Adipocyte (in vitro differentiated cells): ENCODE measurements around the gene SLC7A6OS.
A peak's percentile ranks its signal among the peaks of the same experiment; 100 is the strongest.

Source experiments
- DNase-seq: peaks from one replicate; pipeline ENCODE4 v3.0.0-alpha.2; 2015; ENCODE audit warnings: low read depth
- H3K27me3 ChIP-seq: replicated peaks from 2 replicates; pipeline ENCODE4 v1.7.0; 2013; ENCODE audit warnings: mild to moderate bottlenecking, low read length, moderate library complexity; ENCODE audit not compliant: control insufficient read depth, insufficient read depth
- H3K36me3 ChIP-seq: 2 replicates; pipeline ENCODE4 v1.7.0; 2013; ENCODE audit warnings: low read length, mild to moderate bottlenecking, moderate library complexity; ENCODE audit not compliant: control insufficient read depth, insufficient read depth, severe bottlenecking
- H3K4me1 ChIP-seq: 2 replicates; pipeline ENCODE4 v1.7.0; 2013; ENCODE audit warnings: mild to moderate bottlenecking, low read length, moderate library complexity; ENCODE audit not compliant: control insufficient read depth, insufficient read depth
- H3K4me3 ChIP-seq: 2 replicates; pipeline ENCODE4 v1.7.0; 2013; ENCODE audit warnings: mild to moderate bottlenecking, low read length, moderate library complexity
- H3K9ac ChIP-seq: 2 replicates; pipeline ENCODE4 v1.7.0; 2013; ENCODE audit warnings: mild to moderate bottlenecking, low read length, moderate library complexity
- H3K9me3 ChIP-seq: 2 replicates; pipeline ENCODE4 v1.7.0; 2013; ENCODE audit warnings: mild to moderate bottlenecking, low read length, moderate library complexity; ENCODE audit not compliant: control insufficient read depth

The SLC7A6OS gene

DNA sequence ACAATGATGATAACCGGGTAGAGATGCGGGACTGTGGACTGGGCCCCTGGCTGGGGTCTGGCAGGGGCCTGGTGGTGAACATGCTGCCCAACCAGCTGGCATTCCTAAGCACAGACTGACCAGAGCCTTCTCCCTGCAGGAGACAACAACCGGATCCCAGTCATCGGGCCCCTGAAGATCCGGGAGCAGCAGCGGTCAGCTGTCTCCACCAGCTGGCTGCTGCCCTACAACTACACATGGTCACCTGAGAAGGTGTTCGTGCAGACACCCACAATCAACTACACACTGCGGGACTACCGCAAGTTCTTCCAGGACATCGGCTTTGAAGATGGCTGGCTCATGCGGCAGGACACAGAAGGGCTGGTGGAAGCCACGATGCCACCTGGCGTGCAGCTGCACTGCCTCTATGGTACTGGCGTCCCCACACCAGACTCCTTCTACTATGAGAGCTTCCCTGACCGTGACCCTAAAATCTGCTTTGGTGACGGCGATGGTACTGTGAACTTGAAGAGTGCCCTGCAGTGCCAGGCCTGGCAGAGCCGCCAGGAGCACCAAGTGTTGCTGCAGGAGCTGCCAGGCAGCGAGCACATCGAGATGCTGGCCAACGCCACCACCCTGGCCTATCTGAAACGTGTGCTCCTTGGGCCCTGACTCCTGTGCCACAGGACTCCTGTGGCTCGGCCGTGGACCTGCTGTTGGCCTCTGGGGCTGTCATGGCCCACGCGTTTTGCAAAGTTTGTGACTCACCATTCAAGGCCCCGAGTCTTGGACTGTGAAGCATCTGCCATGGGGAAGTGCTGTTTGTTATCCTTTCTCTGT lies 51.5 kb downstream of the SLC7A6OS start:
- H3K9ac ChIP-seq, result peak overlapping the region; percentile 46
- H3K9me3 ChIP-seq, result no peaks in the 10 kb centered on the region
- no peak for DNase-seq
- peaks cover 27% of the 10 kb centered on the region for H3K36me3 ChIP-seq
- peaks cover 31% of the 10 kb centered on the region for H3K4me1 ChIP-seq
- no peak overlapping the region for H3K4me3 ChIP-seq
- no peaks in the 10 kb centered on the region for H3K27me3 ChIP-seq

DNA sequence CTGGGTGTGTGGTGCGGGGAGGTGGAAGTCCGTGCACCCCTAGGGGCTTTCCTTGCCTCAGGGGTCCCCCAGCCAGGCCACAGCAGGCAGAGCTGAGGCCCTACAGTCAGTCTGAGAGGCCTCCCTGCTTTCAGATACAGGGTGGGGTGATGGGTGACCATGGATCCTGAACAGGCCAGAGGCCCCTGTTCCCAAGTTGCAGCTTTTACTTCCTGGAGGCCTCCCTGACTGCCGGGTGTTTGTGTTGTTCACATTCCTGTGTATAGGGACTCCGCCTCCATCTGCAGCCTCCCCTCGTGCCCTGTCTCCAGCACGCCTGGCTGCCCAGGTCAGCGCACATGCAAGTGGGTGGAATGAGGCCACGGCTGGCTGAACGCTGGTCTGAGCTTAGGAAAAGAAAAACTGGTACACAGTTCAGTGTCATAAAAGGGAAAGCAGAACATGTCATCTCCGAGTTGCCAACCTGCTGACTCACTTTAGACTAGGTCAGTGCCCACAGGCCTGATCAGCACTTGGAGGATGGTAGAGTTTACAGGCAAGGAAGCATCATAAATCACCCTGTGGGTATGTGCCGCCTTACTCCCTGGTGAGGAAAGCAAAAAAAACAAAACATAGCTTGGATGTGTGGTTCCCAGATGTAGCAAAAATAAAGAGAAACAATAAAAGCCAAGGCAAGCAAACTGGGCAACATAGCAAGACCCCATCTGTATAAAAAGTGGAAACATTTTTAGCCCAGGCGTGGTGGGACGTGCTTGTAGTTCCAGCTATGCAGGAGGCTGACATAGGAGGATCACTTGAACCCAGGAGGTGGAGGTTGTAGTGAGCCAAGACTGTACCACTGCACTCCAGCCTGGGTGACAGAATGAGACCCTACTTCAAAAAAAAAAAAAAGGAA lies 52.6 kb downstream of the SLC7A6OS start:
- Histone ChIP-seq H3K9ac (peak overlapping the region; percentile 82), H3K36me3 (peaks cover 28% of the 10 kb centered on the region), H3K4me1 (peaks cover 24% of the 10 kb centered on the region), H3K4me3 (peak overlapping the region; percentile 3), H3K9me3 (no peaks in the 10 kb centered on the region), H3K27me3 (no peaks in the 10 kb centered on the region)
- DNase-seq, result peak; percentile 58

DNA sequence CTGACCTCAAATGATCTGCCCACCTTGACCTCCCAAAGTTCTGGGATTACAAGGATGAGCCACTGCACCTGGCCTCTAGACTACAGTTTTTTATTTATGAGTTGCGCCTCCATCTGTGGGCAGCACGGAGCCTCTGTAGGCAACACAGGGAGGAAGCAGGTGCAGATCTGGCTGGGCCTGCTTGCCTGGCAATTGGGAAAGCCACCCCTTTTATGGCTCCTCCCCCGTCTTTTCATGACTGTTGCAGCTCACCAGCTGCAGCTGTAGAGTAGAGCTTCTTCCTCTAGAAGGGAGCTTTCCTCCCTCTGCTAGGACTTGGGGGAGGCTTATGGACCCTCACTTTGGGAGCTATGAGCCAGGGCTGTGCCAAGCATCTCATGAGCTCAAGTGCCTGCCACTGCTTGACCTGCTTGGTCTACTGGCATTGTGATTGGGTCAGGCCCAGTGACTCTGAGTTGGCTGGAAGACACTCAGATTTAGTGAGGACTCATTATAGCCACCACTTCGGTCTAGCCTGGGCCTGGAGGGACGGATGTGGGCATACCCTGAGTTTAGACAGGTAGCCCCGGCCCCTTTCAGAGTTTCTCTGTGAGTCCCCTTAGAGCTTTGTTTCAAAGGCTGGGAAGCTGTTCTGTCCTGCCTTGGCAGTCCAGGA lies 53.4 kb downstream of the SLC7A6OS start:
- Histone ChIP-seq H3K36me3 (peaks cover 33% of the 10 kb centered on the region), H3K9ac (peak overlapping the region; percentile 82), H3K4me3 (peak overlapping the region; percentile 3), H3K9me3 (no peaks in the 10 kb centered on the region), H3K4me1 (peaks cover 24% of the 10 kb centered on the region), H3K27me3 (no peaks in the 10 kb centered on the region)
- DNase-seq, result no peak

DNA sequence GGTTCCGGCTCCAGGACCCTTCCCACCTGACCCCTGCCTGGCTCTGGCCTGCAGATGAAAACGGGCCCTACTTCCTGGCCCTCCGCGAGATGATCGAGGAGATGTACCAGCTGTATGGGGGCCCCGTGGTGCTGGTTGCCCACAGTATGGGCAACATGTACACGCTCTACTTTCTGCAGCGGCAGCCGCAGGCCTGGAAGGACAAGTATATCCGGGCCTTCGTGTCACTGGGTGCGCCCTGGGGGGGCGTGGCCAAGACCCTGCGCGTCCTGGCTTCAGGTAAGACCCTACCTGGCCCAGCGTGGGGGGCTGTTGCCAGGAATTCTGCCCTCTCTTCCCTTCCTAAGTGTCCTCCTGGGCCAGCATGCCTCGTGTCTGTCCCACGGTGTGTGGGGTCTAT lies 55.0 kb downstream of the SLC7A6OS start:
- Histone ChIP-seq H3K36me3 (peaks cover 38% of the 10 kb centered on the region), H3K9ac (no peak overlapping the region), H3K4me1 (peaks cover 24% of the 10 kb centered on the region), H3K4me3 (no peak overlapping the region), H3K9me3 (no peaks in the 10 kb centered on the region), H3K27me3 (no peaks in the 10 kb centered on the region)
- no peak for DNase-seq

DNA sequence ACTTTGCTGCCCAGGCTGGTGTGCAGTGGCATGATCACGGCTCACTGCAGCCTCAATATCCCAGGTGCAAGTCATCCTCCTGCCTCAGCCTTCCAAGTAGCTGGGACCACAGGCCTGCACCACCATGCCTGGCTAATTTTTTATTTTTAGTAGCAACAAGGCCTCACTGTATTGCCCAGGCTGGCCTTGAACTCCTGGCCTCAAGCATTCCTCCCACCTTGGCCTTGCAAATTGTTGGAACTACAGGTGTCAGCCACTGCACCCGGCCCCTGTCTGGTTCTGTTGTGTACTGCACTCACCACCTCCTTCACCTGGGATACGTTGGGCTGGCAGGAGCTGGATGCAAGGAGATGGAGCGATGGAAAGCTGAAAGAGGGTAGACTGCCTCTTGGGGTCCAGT lies 57.0 kb downstream of the SLC7A6OS start:
- no peaks in the 10 kb centered on the region for H3K27me3 ChIP-seq
- no peak overlapping the region for H3K9ac ChIP-seq
- no peaks in the 10 kb centered on the region for H3K9me3 ChIP-seq
- no peak overlapping the region for H3K4me3 ChIP-seq
- H3K36me3 ChIP-seq, result peaks cover 29% of the 10 kb centered on the region
- DNase-seq, result no peak
- peaks cover 16% of the 10 kb centered on the region for H3K4me1 ChIP-seq

DNA sequence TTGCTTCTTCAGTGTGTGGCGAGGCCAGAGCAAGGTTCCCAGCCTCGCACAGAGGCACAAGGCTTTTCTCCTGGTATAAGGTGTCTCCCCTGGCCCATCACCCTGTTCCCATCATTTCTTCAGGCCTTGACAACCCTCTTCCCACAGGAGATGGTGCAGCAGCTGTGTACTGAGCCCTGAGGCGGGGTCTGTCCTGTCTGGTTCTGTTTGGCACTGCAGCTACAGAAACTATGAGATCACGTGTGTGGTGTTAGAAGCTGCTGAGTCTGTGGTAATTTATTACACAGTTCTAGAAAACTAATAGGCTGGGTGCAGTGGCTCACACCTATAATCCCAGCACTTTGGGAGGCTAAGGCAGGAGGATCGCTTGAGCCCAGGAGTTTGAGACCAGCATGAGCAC lies 58.4 kb downstream of the SLC7A6OS start:
- DNase-seq, result no peak
- H3K36me3 ChIP-seq, result peaks cover 29% of the 10 kb centered on the region
- no peaks in the 10 kb centered on the region for H3K9me3 ChIP-seq
- H3K4me3 ChIP-seq, result no peak overlapping the region
- H3K4me1 ChIP-seq, result peaks cover 3% of the 10 kb centered on the region
- no peaks in the 10 kb centered on the region for H3K27me3 ChIP-seq
- no peak overlapping the region for H3K9ac ChIP-seq

DNA sequence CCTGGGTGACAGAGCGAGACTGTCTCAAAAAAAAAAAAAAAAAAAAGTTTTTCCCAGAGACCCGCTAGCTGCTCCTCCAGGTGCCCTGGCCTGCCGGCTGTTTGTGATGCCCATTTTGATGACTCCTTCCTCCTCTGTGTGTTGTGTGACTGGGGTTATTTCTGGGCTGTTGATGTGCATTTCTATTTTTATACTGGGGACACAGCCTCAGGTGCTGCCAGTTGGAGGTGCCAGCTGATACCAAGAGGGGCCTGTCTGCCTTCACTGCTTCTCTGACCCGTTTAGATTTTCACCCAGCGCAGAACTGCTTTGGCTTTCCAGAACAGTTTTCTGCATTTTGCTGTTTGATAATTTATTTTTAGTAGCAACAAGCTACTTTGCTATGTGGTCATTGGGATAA lies 58.9 kb downstream of the SLC7A6OS start:
- Histone ChIP-seq H3K9me3 (no peaks in the 10 kb centered on the region), H3K9ac (no peak overlapping the region), H3K27me3 (no peaks in the 10 kb centered on the region), H3K36me3 (peaks cover 29% of the 10 kb centered on the region), H3K4me3 (no peak overlapping the region), H3K4me1 (peaks cover 4% of the 10 kb centered on the region)
- DNase-seq, result no peak

DNA sequence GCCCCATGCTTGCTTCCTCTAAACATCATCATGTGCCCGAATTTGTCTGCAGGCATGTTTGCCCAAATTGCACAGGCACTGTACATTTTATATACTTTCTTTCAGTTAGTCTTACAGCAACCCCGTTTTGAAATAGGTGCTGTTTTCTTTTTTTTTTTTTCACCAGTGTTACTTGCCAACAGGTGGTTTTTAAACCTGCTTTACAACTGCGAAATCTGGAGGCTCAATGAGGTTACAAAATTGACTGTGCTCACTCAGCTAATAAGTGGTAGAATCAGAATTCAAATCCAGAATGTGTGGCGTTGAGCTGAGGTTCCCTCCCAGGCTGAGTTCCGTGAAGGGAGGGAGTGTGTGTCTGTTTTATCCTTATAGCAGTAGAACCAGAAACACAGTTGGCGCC lies 59.8 kb downstream of the SLC7A6OS start:
- DNase-seq, result no peak
- Histone ChIP-seq H3K36me3 (peaks cover 29% of the 10 kb centered on the region), H3K9ac (no peak overlapping the region), H3K4me3 (no peak overlapping the region), H3K27me3 (no peaks in the 10 kb centered on the region), H3K9me3 (no peaks in the 10 kb centered on the region), H3K4me1 (peaks cover 13% of the 10 kb centered on the region)

DNA sequence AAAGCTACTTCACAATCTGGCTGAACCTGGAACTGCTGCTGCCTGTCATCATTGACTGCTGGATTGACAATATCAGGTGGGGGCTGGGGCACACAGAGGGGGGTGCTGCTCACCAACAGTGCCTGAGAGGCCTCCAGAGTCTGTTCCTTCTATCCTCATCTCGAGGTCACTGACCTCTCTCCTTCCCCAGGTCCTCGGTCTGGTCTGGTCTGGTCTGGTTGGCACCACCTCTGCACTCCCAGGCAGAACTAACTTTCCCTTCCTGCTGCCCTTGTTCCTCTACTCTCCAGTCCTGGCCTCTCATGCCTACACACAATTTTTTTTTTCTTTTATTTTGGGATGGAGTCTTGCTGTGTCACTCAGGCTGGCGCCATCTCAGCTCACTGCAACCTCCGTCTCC lies 61.4 kb downstream of the SLC7A6OS start:
- peaks cover 17% of the 10 kb centered on the region for H3K36me3 ChIP-seq
- H3K4me1 ChIP-seq, result peaks cover 20% of the 10 kb centered on the region
- no peak for DNase-seq
- no peak overlapping the region for H3K4me3 ChIP-seq
- H3K27me3 ChIP-seq, result no peaks in the 10 kb centered on the region
- H3K9me3 ChIP-seq, result no peaks in the 10 kb centered on the region
- H3K9ac ChIP-seq, result no peak overlapping the region
